Medulla oblongata (tissue), 1 donor: ENCODE measurements around the gene OR51B4.
"Not testable (repeated sequence)": the region's sequence is repeated elsewhere in the genome, so short reads cannot be mapped to it uniquely, and the experiment has no call there.

Experiments used
- DNase-seq: peaks from one replicate; pipeline ENCODE4 v3.0.0-alpha.2; 2015; ENCODE audit errors: extremely low spot score

Gene OR51B4

DNA sequence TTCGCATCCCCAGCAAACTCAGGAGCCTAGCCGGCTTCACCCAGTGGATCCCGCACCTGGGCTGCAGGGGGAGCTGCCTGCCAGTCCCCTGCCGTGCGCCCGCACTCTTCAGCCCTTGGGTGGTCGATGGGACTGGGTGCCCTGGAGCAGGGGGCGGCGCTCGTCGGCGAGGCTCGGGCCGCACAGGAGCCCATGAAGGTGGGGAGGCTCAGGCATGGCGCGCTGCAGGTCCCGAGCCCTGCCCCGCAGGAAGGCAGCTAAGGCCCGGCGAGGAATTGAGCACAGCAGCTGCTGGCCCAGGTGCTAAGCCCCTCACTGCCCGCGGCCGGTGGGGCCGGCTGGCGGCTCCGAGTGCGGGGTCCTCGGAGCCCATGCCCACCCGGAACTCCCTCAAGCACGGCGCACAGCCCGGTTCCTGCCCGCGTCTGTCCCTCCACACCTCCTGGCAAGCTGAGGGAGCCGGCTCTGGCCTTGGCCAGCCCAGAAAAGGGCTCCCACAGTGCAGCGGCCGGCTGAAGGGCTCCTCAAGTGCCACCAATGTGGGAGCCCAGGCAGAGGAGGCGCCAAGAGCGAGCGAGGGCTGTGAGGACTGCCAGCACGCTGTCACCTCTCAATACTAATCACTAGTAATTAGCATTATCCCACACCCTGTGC lies 7.3 kb downstream of the OR51B4 start:
- DNase-seq = not testable (repeated sequence)

DNA sequence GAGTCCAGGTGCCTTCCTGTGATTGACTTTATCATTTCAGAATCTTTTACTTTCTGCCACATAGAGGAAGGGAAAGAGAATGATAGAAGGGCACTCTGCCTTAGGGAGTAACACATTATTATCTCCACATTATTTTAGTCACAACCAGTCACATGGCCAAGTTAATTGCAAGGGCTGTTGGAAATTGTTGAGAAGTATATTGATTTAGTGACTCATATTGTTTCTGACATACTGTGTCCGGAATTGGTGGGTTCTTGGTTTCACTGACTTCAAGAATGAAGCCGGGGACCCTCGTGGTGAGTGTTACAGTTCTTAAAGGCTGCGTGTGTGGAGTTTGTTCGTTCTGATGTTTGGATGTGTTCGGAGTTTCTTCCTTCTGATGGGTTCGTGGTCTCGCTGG lies 8.7 kb downstream of the OR51B4 start:
- DNase-seq = no peak

DNA sequence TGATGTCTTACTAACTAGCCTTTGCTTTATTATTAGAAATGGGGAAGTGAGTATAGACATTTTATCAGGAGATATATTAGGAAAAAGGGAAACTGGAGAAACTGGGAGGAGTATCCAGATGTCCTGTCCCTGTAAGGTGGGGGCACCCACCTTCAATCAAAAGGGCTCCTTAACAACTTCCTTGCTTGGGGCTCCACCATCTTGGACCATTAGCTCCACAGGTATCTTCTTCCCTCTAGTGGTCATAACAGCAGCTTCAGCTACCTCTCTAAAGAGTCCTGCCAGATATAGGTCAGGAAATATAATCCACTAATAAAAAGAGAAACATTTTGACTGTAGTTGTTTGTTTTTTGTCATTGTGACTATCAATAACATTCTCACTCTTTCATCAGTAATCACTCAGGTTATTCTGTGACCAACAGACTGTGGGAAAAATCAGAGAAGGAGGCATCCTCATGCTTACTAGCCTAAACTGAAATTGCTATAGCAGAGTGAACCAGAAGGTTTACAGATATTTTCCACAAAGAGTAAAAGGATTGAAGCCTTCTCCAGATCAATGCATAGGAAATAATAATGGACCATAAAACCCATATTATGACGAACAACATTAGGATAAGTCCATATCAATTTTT lies 10.4 kb downstream of the OR51B4 start:
- no peak for DNase-seq

DNA sequence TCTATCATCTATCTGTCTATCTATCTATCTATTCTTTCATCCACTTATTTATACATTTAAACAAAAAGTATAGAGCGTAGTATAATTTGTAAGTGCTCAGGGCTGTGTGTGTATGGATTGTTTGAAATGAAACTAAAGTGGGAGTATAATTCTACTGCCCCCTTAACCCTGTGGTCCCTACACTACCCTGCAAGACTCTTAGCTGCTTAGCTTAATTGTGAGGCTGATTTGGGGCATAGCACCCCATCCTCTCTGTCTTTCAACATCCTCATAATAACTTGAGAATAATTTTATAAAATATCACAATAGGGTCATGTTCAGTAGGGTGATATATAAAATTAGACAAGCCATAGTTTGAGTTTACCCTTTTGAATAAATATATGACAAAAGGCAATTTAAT lies 11.6 kb downstream of the OR51B4 start:
- no peak for DNase-seq

DNA sequence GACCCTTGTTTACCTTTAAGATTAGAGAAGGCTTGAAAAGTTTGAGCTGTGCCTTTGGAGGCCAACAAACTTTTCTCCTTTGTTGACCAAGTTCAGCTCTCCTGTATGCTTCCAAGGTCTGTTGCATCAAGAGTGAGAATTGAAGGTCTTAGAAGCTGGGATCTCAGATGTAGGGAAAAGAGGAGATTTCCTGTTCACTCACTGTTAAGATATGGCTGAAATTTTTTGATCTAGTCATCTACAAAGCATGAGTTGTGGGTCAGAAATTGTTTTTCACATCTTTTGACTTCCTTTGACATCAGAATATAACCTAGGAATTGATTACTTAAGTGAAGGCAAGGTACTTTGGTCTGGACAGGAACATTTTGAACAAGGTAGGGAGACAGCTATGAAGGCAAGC lies 12.1 kb downstream of the OR51B4 start:
- DNase-seq = no peak

DNA sequence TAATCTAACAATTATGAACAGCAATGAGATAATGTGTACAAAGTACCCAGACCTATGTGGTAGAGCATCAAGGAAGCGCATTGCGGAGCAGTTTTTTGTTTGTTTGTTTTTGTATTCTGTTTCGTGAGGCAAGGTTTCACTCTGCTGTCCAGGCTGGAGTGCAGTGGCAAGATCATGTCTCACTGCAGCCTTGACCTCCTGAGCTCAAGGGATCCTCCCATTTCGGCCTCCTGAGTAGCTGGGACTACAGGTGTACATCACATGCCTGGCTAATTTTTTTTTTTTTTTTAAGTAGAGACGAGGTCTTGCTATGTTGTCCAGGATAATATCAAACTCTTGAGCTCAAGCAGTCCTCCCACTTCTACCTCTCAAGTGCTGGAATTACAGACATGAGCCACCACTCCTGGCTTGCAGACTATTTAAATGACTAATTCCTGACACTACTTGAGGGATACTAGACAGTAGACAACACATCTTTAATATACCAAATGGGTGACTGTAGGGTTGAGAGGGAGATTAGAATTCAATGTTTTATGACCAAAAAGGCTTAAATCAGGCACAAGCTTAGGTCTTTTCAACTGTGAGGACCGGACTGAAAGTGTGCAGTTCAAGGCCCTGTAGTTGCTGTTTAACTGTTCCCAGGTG lies 12.7 kb downstream of the OR51B4 start:
- no peak for DNase-seq

DNA sequence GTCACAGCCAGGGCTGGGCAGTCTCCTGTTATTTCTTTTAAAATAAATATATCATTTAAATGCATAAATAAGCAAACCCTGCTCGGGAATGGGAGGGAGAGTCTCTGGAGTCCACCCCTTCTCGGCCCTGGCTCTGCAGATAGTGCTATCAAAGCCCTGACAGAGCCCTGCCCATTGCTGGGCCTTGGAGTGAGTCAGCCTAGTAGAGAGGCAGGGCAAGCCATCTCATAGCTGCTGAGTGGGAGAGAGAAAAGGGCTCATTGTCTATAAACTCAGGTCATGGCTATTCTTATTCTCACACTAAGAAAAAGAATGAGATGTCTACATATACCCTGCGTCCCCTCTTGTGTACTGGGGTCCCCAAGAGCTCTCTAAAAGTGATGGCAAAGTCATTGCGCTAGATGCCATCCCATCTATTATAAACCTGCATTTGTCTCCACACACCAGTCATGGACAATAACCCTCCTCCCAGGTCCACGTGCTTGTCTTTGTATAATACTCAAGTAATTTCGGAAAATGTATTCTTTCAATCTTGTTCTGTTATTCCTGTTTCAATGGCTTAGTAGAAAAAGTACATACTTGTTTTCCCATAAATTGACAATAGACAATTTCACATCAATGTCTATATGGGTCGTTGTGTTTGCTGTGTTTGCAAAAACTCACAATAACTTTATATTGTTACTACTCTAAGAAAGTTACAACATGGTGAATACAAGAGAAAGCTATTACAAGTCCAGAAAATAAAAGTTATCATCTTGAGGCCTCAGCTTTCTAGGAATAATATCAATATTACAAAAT lies 13.4 kb downstream of the OR51B4 start:
- DNase-seq = no peak

DNA sequence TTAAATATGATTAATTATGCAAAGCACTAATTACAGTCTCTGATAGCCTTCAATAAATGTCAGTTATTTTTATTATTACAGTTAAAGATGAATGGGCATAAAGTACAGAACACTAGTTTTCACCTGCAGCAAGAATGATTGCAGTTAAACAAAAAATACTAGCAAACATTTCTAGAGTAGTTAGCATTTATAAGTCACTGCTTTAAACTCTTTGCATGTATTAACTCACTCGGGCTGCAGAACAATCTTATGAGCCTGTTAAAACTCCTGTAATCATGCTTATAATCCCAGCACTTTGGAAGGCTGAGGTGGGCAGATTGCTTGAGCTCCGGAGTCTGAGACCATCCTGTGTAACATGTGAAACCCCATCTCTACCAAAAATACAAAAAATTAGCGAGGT lies 14.8 kb downstream of the OR51B4 start:
- DNase-seq = no peak

DNA sequence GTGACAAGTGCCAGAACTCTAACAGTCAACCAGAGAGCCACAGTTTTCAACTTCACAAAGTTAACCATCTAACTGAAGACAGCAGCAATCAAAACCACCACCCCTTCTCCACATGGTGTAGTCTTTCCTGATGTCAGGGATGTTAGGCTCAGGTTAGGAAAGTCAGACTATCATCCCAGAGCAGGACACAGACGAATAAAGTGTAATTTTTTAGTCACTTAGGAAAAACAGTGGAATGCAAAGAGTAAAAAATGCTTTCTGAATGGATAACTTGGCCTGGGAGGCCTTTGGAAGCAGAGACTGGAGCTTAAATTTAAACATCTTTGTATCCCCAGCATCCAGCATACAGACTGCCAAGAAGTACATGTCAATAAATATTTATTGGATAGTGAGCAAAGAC lies 15.4 kb downstream of the OR51B4 start:
- no peak for DNase-seq

DNA sequence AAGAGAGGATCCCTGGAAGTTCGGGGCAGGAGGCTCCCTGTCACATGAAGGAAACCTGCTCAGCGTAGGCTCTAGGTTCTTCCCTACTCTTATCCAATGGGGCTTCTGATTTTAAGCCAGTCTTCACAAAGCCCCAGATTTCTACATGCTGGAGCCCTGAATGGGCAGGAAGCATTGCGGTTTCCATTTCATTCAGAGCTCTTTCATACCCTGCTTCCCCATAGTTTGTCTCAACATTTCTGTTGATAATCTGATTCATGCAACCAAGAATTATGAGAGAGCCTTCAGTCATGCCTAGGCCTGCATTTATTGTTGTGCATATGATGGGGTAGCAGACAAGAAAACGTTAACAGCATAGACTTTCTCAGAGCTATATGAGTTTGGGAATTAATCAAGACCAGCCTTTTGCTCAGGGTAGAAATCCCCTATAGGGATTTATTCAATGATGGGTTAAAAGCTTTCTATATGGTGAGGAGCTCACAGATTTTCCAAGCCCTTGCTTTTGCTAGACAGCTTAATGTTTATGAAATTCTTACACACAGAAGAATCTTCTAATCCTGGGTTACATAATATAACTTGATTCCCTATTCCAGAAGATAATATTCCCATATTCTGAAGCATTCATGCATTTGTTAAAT lies 15.9 kb downstream of the OR51B4 start:
- DNase-seq = no peak

DNA sequence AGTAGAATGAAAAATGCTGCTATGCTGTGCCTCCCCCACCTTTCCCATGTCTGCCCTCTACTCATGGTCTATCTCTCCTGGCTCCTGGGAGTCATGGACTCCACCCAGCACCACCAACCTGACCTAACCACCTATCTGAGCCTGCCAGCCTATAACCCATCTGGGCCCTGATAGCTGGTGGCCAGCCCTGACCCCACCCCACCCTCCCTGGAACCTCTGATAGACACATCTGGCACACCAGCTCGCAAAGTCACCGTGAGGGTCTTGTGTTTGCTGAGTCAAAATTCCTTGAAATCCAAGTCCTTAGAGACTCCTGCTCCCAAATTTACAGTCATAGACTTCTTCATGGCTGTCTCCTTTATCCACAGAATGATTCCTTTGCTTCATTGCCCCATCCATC lies 17.1 kb downstream of the OR51B4 start:
- no peak for DNase-seq

DNA sequence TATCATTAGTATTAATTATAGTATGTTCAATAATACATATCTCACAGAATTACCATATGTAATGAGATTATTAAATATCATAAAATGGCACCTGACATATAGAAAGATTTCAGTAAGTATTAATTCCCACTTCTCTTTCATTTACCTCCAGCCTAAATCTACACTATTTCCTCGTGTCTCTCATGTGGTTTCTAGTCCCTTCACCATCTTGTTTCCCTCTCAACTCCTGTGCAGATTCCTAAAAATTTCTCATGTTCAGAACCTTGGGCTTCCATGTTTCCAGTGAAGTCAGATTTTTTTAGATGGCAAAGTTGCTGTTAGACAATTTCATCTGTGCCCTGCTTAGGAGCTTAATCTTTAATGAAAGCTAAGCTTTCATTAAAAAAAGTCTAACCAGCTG lies 17.9 kb downstream of the OR51B4 start:
- no peak for DNase-seq

DNA sequence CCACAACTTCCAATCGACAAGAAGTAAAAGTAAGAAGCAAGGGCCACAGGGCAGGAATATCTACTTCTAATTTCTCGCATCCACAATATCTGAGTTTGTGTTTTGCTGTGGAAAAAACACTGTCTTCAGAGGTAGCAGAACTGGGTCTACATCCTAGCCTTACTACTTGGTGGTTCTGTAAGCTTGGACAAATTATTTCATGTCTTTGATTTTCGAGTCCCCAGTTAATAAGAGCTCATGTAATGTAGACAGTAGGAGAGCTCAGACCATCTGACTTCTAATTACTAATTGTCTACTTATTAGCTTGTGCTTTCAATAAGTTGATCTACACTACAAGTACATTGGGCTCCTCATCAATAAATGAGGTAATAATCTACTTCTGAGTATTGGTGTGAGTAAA lies 18.7 kb downstream of the OR51B4 start:
- no peak for DNase-seq

DNA sequence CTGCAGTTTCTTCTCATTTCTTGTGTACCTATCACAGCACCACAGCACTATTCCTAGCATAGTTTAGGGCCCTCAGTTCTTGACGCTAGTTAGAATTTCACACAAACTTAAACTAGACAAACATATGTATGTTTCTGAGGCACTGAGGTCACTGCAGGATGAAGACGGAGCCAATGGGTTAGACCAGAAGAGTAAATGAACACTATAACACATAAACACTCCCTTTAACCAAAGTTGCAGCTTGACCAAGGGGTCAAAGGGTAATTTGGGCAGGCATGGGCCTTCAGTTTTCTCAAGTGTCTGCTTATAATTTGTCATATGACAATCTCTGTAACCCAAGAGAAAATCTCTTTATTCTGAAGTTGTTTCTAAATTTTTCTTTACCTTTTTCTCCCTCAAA lies 19.1 kb downstream of the OR51B4 start:
- no peak for DNase-seq

DNA sequence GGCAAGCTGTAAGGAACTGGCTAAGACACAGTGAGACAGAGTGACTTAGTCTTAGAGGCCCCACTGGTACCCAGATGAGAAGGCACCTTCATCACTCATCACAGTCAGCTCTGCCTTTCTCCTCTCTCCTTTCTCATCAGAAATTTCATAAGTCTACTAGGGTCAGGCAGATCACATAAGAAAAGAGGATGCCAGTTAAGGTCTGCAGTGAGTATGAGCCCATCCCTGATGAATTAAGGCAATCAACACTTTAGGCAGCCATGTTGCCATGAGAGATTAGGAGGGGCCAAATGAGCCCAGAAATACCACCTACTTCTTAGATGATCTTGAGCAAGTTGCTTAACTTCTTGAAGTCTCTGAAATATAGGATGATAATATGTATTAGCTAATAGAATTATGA lies 20.1 kb downstream of the OR51B4 start:
- DNase-seq = no peak

DNA sequence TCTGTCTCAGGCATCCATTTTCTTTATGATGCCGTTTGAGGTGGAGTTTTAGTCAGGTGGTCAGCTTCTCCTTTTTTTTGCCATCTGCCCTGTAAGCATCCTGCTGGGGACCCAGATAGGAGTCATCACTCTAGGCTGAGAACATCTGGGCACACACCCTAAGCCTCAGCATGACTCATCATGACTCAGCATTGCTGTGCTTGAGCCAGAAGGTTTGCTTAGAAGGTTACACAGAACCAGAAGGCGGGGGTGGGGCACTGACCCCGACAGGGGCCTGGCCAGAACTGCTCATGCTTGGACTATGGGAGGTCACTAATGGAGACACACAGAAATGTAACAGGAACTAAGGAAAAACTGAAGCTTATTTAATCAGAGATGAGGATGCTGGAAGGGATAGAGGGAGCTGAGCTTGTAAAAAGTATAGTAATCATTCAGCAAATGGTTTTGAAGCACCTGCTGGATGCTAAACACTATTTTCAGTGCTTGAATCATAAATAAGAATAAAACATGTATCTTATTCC lies 21.1 kb downstream of the OR51B4 start:
- peak; percentile 40 for DNase-seq

DNA sequence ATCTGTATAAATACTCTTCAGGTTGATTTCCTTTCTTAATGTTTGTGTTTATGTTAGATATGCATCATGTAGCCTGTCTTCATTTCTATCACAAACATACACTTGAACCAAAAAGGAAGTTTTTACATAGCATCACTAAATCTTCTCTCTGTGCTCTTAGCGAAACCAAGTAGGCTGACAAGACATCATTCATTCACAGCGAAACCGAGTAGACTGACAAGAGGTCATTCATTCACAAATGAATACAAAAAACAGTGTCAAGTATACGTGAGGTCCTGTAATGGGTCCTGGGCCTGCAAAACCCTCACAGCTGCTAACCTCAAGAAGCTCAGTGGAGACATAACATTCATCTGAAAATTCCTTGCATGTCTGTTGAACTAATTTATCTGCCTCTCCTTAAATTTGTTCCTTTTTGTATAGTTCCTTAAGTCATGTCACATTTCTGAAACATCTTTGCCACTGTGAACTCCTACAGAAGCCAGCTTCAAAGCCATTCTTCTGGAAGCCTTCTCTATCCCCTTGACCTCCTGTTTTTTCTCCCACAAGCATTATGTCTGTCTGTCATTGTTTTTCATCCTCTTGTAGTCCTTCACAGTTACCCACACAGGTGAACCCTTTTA lies 22.2 kb downstream of the OR51B4 start:
- DNase-seq = no peak

DNA sequence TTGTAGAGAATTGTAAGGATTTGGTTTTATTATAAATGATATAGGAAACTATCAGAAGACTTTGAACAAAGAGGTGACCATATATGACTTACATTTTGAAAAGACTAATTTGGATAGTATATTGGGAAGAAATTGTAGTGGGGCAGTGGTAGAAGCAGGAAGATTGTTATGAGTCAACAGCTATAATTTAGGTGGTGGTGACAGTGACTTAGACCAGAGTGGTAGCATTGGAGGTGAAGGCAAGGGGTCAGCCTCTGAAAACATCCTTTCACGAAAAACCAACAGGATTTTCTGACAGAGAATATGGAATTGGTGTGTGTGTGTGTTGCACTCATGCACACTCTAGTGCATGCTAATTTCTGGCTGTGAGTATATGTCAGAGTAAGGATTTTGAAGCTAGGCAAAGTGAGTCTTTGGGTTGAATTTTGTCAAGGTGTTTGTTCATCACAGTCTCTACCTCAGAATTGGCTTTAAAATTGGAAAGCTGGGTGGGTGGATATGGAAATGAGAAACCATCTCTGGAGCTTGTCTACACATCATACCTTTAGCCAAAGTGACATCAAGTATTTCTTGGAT lies 23.9 kb downstream of the OR51B4 start:
- DNase-seq = no peak

DNA sequence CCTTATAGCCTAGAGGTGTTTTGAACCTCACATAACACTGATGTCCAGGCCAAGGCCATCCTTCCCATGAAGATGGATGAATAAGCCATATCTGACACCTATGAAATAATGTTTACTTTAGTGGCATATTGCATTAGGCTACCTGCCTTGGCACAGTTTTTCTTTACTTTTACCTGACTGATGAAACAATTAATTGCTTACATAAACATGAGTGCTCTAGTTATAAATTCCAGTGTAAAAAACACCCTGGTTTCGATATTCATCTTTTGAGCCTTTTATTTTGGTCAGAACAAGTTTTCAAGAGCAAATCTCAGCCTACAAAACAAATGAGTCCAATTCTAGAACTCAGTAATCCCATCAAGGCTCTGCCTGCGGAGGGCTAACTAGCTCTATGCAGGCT lies 25.0 kb downstream of the OR51B4 start:
- no peak for DNase-seq

DNA sequence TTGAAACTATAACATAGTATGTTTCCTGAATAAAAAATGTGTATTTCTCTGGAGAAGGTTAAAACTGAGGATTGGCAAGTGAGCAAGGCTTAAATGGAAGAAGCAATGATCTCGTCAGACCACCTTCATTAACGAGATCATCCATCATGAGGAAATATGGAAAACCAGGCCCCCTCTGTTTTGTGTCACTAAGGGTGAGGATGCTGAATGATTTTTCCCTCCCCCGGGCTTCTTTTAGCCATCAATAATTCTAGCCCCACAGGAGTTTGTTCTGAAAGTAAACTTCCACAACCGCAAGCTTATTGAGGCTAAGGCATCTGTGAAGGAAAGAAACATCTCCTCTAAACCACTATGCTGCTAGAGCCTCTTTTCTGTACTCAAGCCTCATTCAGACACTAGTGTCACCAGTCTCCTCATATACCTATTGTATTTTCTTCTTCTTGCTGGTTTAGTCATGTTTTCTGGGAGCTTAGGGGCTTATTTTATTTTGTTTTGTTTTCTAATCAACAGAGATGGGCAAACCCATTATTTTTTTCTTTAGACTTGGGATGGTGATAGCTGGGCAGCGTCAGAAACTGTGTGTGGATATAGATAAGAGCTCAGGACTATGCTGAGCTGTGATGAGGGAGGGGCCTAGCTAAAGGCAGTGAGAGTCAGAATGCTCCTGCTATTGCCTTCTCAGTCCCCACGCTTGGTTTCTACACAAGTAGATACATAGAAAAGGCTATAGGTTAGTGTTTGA lies 26.2 kb downstream of the OR51B4 start:
- no peak for DNase-seq
